GM12878 (cell line): ENCODE results near the gene NRG3. TPM values are rescaled to one million over a fixed set of nuclear protein-coding genes. Genes with fewer than 3 reads are reported as not detected.

Experiments used
- ATAC-seq: fragments of 200-7000 bp; cut with Tn5 transposase; 3 replicates; pipeline ENCODE4 v1.9.1; 2020; ENCODE audit warnings: mild to moderate bottlenecking, moderate library complexity
- BruUV-seq: library from RNA; stranded (reverse); fragments of 400-500 nt; replicated peaks from 2 replicates; lab custom pipeline; 2021; lab: Mats Ljungman, UMichigan
- CTCF ChIA-PET: fragments of 300-600 bp; sonication (Branson Sonifier 250); formaldehyde crosslinking; extraction: SDS; loops from one replicate; lab custom pipeline; 2021; ENCODE audit warnings: inconsistent platforms; lab: Yijun Ruan, JAX
- POLR2A ChIA-PET: fragments of 350-600 bp; formaldehyde crosslinking; extraction: SDS; loops from one replicate; lab custom pipeline; 2021; ENCODE audit warnings: inconsistent platforms; lab: Charles Lee
- RAD21 ChIA-PET: fragments of 300-600 bp; sonication (Branson Sonifier 250); formaldehyde crosslinking; loops from one replicate; lab custom pipeline; 2023; ENCODE audit warnings: antibody characterized with exemption; ENCODE audit not compliant: unreplicated experiment; lab: Charles Lee
- SMC1A ChIA-PET: fragments of 300-600 bp; sonication (Branson Sonifier 250); formaldehyde crosslinking; loops from one replicate; lab custom pipeline; 2023; ENCODE audit not compliant: unreplicated experiment, uncharacterized antibody; lab: Charles Lee
- DNase-seq: peaks from one replicate; pipeline ENCODE4 v3.0.0-alpha.2; 2011; ENCODE audit warnings: low read depth, low spot score
- FAIRE-seq: peaks from 3 replicates; lab custom pipeline; 2011; peaks lifted over from hg19 to GRCh38; lab: Jason Lieb, UNC
- H2AFZ ChIP-seq: 2 replicates; pipeline ENCODE4 v1.6.0; 2011; ENCODE audit warnings: low read depth, low read length, control low read depth; ENCODE audit not compliant: control insufficient read depth
- H3K27ac ChIP-seq: 2 replicates; pipeline ENCODE4 v1.5.1; 2011; ENCODE audit warnings: control low read depth; ENCODE audit not compliant: control insufficient read depth, insufficient read depth
- H3K27me3 ChIP-seq, 2 experiments: replicated peaks in 1 of 2; 2 replicates each; pipeline versions ENCODE4 v1.6.0 to v1.6.1; 2011; ENCODE audit warnings: low read length in 1 of 2; ENCODE audit not compliant: control insufficient read depth in 2 of 2, insufficient read depth in 2 of 2
- H3K36me3 ChIP-seq, 2 experiments: 2 replicates each; pipeline ENCODE4 v1.5.1; 2011; ENCODE audit warnings: low read length in 1 of 2; ENCODE audit not compliant: control insufficient read depth in 2 of 2, insufficient read depth in 2 of 2
- H3K4me1 ChIP-seq: 2 replicates; pipeline ENCODE4 v1.6.1; 2011; ENCODE audit warnings: mild to moderate bottlenecking, low read length, moderate library complexity, mixed read lengths; ENCODE audit not compliant: control insufficient read depth, insufficient read depth
- H3K4me2 ChIP-seq: 2 replicates; pipeline ENCODE4 v1.6.0; 2011; ENCODE audit warnings: control low read depth; ENCODE audit not compliant: control insufficient read depth, insufficient read depth
- H3K4me3 ChIP-seq: fragments of 200-600 bp; sonication (generic); 2 replicates; pipeline ENCODE4 v1.5.1; 2016
- H3K79me2 ChIP-seq: 2 replicates; pipeline ENCODE4 v1.6.0; 2011; ENCODE audit warnings: low read length; ENCODE audit not compliant: control insufficient read depth, insufficient read depth
- H3K9ac ChIP-seq: 2 replicates; pipeline ENCODE4 v1.8.0; 2011; ENCODE audit warnings: low read length, control low read depth, mixed read lengths; ENCODE audit not compliant: control insufficient read depth, insufficient read depth
- H3K9me3 ChIP-seq: replicated peaks from 3 replicates; pipeline ENCODE4 v1.5.1; 2011; ENCODE audit warnings: mild to moderate bottlenecking, low read length; ENCODE audit not compliant: control insufficient read depth, insufficient read depth
- H4K20me1 ChIP-seq: 2 replicates; pipeline ENCODE4 v1.6.0; 2011; ENCODE audit not compliant: control insufficient read depth, insufficient read depth
- ATF7 ChIP-seq: fragments of 450-650 bp; IDR thresholded peaks from 2 replicates; pipeline ENCODE4 v1.6.1; 2016; ENCODE audit warnings: low read depth, mild to moderate bottlenecking
- BMI1 ChIP-seq: fragments of 450-650 bp; IDR thresholded peaks from 2 replicates; pipeline ENCODE4 v1.6.1; 2016; ENCODE audit warnings: mild to moderate bottlenecking, moderate library complexity, borderline replicate concordance
- LARP7 ChIP-seq: fragments of 450-650 bp; IDR thresholded peaks from 2 replicates; pipeline ENCODE4 v1.6.1; 2017; ENCODE audit warnings: mild to moderate bottlenecking
- MEF2B ChIP-seq: fragments of 450-650 bp; IDR thresholded peaks from 2 replicates; pipeline ENCODE4 v1.6.1; 2018; ENCODE audit warnings: mild to moderate bottlenecking, moderate library complexity; ENCODE audit not compliant: partially characterized antibody, poor library complexity, severe bottlenecking
- MXI1 ChIP-seq: fragments of 150-350 bp; IDR thresholded peaks from 2 replicates; pipeline ENCODE4 v1.6.1; 2011; ENCODE audit warnings: low read depth, mild to moderate bottlenecking, inconsistent platforms, low read length, improper control_type of control experiment
- NR2F1 ChIP-seq: fragments of 450-650 bp; conservative IDR thresholded peaks from 2 replicates; pipeline ENCODE4 v1.6.1; 2017; ENCODE audit warnings: mild to moderate bottlenecking
- POLR2AphosphoS2 ChIP-seq: IDR thresholded peaks from 2 replicates; pipeline ENCODE4 v1.6.1; 2011; ENCODE audit warnings: low read depth, mild to moderate bottlenecking, low read length, improper control_type of control experiment, moderate library complexity
- RAD21 ChIP-seq: IDR thresholded peaks from 2 replicates; pipeline ENCODE4 v1.6.1; 2011; ENCODE audit warnings: mild to moderate bottlenecking, low read depth, low read length, moderate library complexity; ENCODE audit not compliant: insufficient read depth
- RBBP5 ChIP-seq: fragments of 200-600 bp; sonication (generic); conservative IDR thresholded peaks from 2 replicates; pipeline ENCODE4 v1.6.1; 2016
- SPI1 ChIP-seq: IDR thresholded peaks from 2 replicates; pipeline ENCODE4 v1.6.1; 2011; ENCODE audit warnings: low read depth, mild to moderate bottlenecking, low read length, moderate library complexity, borderline replicate concordance; ENCODE audit not compliant: insufficient read depth
- ZNF274 ChIP-seq: IDR thresholded peaks from one replicate; pipeline ENCODE4 v1.8.0; 2011; ENCODE audit not compliant: insufficient read length, insufficient read depth
- WGBS: methylation state at CpG from one replicate; pipeline ENCODE4 v1.1.6; 2016; ENCODE audit warnings: low lambda C conversion rate; ENCODE audit not compliant: insufficient replicate concordance, insufficient coverage; ENCODE audit errors: missing lambda C conversion rate; 5-methylcytosine and 5-hydroxymethylcytosine counted together
- in situ Hi-C: fragments of 300-500 bp; cut with MboI; formaldehyde crosslinking; loops from 9 replicates; pipeline ENCODE4 v1.14.3; 2018; ENCODE audit warnings: mixed read lengths
- intact Hi-C: fragments of 100-400 bp; cut with micrococcal nuclease; formaldehyde crosslinking; loops from one replicate; pipeline ENCODE4 v1.14.2; 2022; ENCODE audit not compliant: unreplicated experiment
- polyA plus RNA-seq, 11 experiments: library from polyadenylated mRNA; depleted of rRNA in 4 of 11; unstranded in 6 of 11; stranded (reverse) in 5 of 11; fragments of >200 nt; fragmentation: Nextera tagmentation in 4 of 11; fragmentation: Illumina TruSeq in 1 of 11; extraction: Ambion mirVana in 4 of 11; extraction: Trizol in 1 of 11; gene quantifications; 1 replicate in 1 of 11; 2 replicates in 10 of 11; pipeline versions ENCODE4 v1.2.1 to v1.2.3, GENCODE V29; 2011 to 2016; ENCODE audit warnings: inconsistent platforms in 2 of 11, missing spikeins in 2 of 11, low read depth in 1 of 11
- total RNA-seq, 4 experiments: library from RNA; depleted of rRNA in 3 of 4; stranded (reverse); fragments of >200 nt in 3 of 4; fragmentation: Illumina TruSeq in 1 of 4; extraction: Trizol in 1 of 4; gene quantifications; 2 replicates each; pipeline versions ENCODE4 v1.2.1 to v1.2.3, GENCODE V29; 2013 to 2021

Gene NRG3
- total and polyA plus RNA-seq, 10 of the 15 experiments (the other 5 are each of a cell fraction or from before 2014, with no cell fraction given), result 0.03 to 0.41 (median 0.17) TPM; not detected in 3

- no peak overlapping the region for H3K4me3 ChIP-seq
- H3K36me3 ChIP-seq, result no peaks in the 10 kb centered on the region
- no peaks in the 10 kb centered on the region for H4K20me1 ChIP-seq
- ATAC-seq, result no peak
- ChIA-PET POLR2A (no interaction called here), CTCF (no interaction called here), RAD21 (no interaction called here), SMC1A (interaction anchor here (1.2 to 2.0 kb wide), 2 partner anchors 9 to 13 kb away, joined by 4 to 5 read pairs; no protein-coding TSS in a partner anchor)
- no peak for TF ChIP-seq ATF7
- TF ChIP-seq MXI1, result no peak
- no peak for TF ChIP-seq SPI1
- no peak for TF ChIP-seq BMI1
- TF ChIP-seq RBBP5, result no peak
- TF ChIP-seq ZNF274, result no peak
- no peak for TF ChIP-seq NR2F1
- no peak for TF ChIP-seq MEF2B
- no peak for TF ChIP-seq POLR2AphosphoS2
- TF ChIP-seq LARP7, result no peak
- TF ChIP-seq RAD21, result no peak
- no peaks in the 10 kb centered on the region for H3K4me1 ChIP-seq
- H2AFZ ChIP-seq, result no peak overlapping the region
- no peak overlapping the region for H3K9ac ChIP-seq
- FAIRE-seq, result no peak
- DNase-seq, result no peak
- peaks cover 2 to 4% of the 10 kb centered on the region in 2 experiments; a peak in 3 of 4 replicates for H3K27me3 ChIP-seq
- H3K27ac ChIP-seq, result no peak overlapping the region
- no TSS peak for BruUV-seq
- no peak overlapping the region for H3K4me2 ChIP-seq
- no peaks in the 10 kb centered on the region; the same call in 1 of the 3 replicates for H3K9me3 ChIP-seq
- 16% methylated on average over 12 of the region's 12 CpGs for WGBS
- H3K79me2 ChIP-seq, result no peaks in the 10 kb centered on the region
- in situ Hi-C loops, result no loop called here
- intact Hi-C loops, result no loop called here
Measured at GRCh38 chr10:81873231-81873931, 1.6 kb upstream of the NRG3 start.
